Activated CD8-positive, alpha-beta T cell treated with anti-CD3 and anti-CD28 coated beads, Interleukin-2, amount 10 ng/mL, durations not matched to agents 7 days and 5 days (primary cell): Measurements from ENCODE around the gene DNAAF2. TPM values are rescaled to one million over a fixed set of nuclear protein-coding genes. Genes with fewer than 3 reads are reported as not detected.
"Not testable (repeated sequence)": the region's sequence is repeated elsewhere in the genome, so short reads cannot be mapped to it uniquely, and the experiment has no call there.

Experiments used
- ATAC-seq: fragments of 150-1000 bp; cut with Tn5 transposase; one replicate; pipeline ENCODE4 v1.10.0; 2021; ENCODE audit warnings: moderate library complexity
- CTCF ChIA-PET: fragments of 350-600 bp; sonication (Branson Sonifier 250); formaldehyde crosslinking; loops from one replicate; lab custom pipeline; 2021; ENCODE audit warnings: antibody characterized with exemption; lab: Charles Lee
- POLR2A ChIA-PET: fragments of 350-600 bp; sonication (Branson Sonifier 250); formaldehyde crosslinking; loops from one replicate; lab custom pipeline; 2021; ENCODE audit warnings: antibody characterized with exemption; lab: Charles Lee
- DNase-seq: peaks from one replicate; pipeline ENCODE4 v3.0.0-alpha.2; 2020
- H3K27ac Mint-ChIP-seq: one replicate; pipeline ENCODE4 v1.8.0; 2021; ENCODE audit warnings: mild to moderate bottlenecking, mixed read lengths
- H3K27me3 Mint-ChIP-seq: one replicate; pipeline ENCODE4 v1.8.0; 2021; ENCODE audit warnings: low read depth, mixed read lengths
- H3K36me3 Mint-ChIP-seq: one replicate; pipeline ENCODE4 v1.8.0; 2021; ENCODE audit warnings: low read depth, mixed read lengths
- H3K4me1 Mint-ChIP-seq: one replicate; pipeline ENCODE4 v1.8.0; 2021; ENCODE audit warnings: low read depth, mixed read lengths
- H3K4me3 Mint-ChIP-seq: one replicate; pipeline ENCODE4 v1.8.0; 2021; ENCODE audit warnings: mild to moderate bottlenecking, mixed read lengths
- H3K9me3 Mint-ChIP-seq: one replicate; pipeline ENCODE4 v1.8.0; 2022; ENCODE audit warnings: mixed read lengths; ENCODE audit not compliant: insufficient read depth
- total RNA-seq, 2 experiments: library from RNA; stranded (reverse); gene quantifications; one replicate each; pipeline ENCODE4 v1.2.3, GENCODE V29; 2021

The DNAAF2 gene
- total RNA-seq, 2 experiments from 2014 or later: 9.3 to 10.2 TPM

DNA sequence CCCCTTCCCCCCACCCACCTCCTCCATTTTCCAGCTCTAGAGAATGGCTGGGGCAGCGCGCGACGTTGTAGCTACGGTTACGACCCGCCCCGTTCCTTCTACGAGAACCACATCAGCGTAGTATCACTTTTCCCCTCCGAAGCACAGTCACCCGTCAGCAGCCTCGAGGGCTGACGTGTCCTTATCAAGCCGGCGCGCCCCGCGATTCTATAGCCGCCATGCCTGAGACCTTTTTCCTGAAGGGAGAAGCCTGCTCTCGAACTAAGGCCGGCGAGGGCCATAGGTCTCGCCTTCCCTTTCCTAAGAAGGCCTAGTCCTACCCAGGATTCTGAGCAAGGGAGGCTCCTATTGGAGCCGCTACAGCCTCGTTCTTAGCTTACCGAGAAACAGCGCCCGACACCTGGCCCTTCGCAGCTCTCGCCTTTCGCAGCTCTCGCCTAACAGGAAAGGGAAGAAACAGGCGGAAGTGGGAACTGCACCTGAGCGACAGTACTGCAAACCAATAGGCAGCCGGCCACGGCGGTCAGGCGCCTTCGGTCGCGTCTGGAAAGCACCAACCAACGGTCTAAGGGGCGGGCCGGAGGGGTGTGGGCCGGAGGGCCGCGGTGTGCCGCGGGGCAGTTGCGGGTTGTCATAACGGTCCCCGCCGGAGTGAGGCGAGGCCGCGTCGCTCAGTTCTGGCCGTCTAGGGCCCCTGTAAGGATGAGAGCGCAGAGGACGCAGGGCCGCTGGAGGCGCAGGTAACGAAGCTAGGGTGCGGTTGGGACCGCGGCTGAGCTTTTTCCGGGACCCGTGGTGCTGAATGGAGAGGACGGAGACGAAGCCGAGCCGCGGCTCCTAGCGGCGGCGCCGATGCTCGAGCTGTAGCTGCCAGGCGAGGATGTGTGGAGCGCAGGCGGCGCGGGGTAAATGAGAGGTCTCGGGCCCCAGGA is 14.6 kb downstream of the DNAAF2 start, which contains the start of the genes MGAT2 and RPL36AL:
MGAT2 (plus strand) TSS at position 618 of the 932 bp plus-strand sequence. CDS start 470 bp downstream, outside the sequence.
RPL36AL (minus strand) TSS at position 445 of the 932 bp plus-strand sequence. CDS start 1,522 bp downstream, outside the sequence.
- Mint-ChIP-seq H3K4me1 (peaks cover 58% of the 10 kb centered on the region), H3K27me3 (no peaks in the 10 kb centered on the region), H3K4me3 (peak within 1 kb of the TSS; percentile 93), H3K9me3 (no peaks in the 10 kb centered on the region), H3K27ac (peak within 1 kb of the TSS; percentile 96), H3K36me3 (peaks cover 74% of the 10 kb centered on the region)
- ChIA-PET POLR2A (interaction anchor here (0.6 to 5.5 kb wide), 22 partner anchors 8 to 923 kb away, joined by 3 to 73 read pairs (median 6); partner anchors contain the start of genes DMAC2L, DNAAF2, KLHDC2 and L2HGDH), CTCF (interaction anchor here (0.6 to 6.7 kb wide), 23 partner anchors 9 to 381 kb away, joined by 3 to 118 read pairs (median 4); partner anchors contain the start of genes DNAAF2, KLHDC1, KLHDC2 and LRR1)
- ATAC-seq (peak; percentile 91), DNase-seq (peak; percentile 97)

DNA sequence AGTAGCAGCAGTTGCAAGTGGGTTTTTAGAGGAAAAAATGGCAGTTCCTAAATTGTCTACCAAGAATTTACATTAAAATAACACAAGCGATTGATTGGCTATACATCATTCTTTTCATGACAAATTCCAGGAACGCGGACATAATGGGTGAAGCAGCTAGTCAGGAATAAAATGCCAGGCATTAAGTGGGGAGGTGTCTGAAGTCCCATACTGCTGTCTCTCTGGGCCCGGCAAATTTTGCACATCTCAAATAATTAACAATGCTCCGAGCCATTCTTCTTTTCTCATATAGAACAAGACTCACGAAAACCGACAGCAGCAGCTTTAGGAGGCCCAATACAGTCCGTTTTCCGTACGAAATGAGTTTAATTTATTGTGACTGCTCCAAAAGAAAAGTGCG is 15.3 kb downstream of the DNAAF2 start:
- H3K36me3 Mint-ChIP-seq: peaks cover 71% of the 10 kb centered on the region
- POLR2A ChIA-PET: interaction anchor here (0.7 to 5.5 kb wide), 17 partner anchors 9 to 923 kb away, joined by 3 to 73 read pairs (median 8); partner anchors contain the start of genes DMAC2L, DNAAF2, KLHDC2 and L2HGDH
- peak overlapping the region; percentile 93 for H3K4me3 Mint-ChIP-seq
- H3K9me3 Mint-ChIP-seq: no peaks in the 10 kb centered on the region
- H3K4me1 Mint-ChIP-seq: peaks cover 54% of the 10 kb centered on the region
- DNase-seq (no peak), ATAC-seq (no peak)
- peak overlapping the region; percentile 96 for H3K27ac Mint-ChIP-seq
- no peaks in the 10 kb centered on the region for H3K27me3 Mint-ChIP-seq
- CTCF ChIA-PET: interaction anchor here (0.9 to 6.7 kb wide), 17 partner anchors 8 to 243 kb away, joined by 3 to 118 read pairs (median 5); partner anchors contain the start of genes DNAAF2, KLHDC1, LRR1 and NEMF

DNA sequence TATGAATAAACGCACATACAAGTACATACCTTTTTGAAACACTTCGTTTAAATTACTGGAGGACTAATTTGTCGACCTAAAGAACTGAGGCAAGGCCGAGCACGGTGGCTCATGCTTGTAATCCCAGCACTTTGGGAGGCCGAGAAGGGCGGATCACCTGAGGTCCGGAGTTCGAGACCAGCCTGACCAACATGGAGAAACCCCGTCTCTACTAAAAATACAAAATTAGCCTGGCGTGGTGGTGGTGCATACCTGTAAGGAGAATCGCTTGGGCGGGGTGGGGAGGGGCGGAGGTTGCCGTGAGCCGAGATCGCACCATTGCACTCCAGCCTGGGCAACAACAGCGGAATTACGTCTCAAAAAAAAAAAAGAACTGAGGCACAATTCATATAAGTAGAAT is 15.8 kb downstream of the DNAAF2 start:
- Mint-ChIP-seq H3K4me1 (peaks cover 52% of the 10 kb centered on the region), H3K36me3 (peaks cover 70% of the 10 kb centered on the region), H3K27ac (peak overlapping the region; percentile 96), H3K4me3 (peak overlapping the region; percentile 93)
- CTCF ChIA-PET: interaction anchor here (1.3 to 2.3 kb wide), 3 partner anchors 32 to 74 kb away, joined by 3 to 17 read pairs (median 5); partner anchors contain the start of genes KLHDC1 and RPS29
- not testable (repeated sequence) for H3K27me3 Mint-ChIP-seq, DNase-seq, ATAC-seq, H3K9me3 Mint-ChIP-seq
- POLR2A ChIA-PET: interaction anchor here (1.7 to 5.5 kb wide), 6 partner anchors 12 to 149 kb away, joined by 8 to 73 read pairs (median 52); partner anchors contain the start of genes DNAAF2, KLHDC2, LRR1 and RPS29

DNA sequence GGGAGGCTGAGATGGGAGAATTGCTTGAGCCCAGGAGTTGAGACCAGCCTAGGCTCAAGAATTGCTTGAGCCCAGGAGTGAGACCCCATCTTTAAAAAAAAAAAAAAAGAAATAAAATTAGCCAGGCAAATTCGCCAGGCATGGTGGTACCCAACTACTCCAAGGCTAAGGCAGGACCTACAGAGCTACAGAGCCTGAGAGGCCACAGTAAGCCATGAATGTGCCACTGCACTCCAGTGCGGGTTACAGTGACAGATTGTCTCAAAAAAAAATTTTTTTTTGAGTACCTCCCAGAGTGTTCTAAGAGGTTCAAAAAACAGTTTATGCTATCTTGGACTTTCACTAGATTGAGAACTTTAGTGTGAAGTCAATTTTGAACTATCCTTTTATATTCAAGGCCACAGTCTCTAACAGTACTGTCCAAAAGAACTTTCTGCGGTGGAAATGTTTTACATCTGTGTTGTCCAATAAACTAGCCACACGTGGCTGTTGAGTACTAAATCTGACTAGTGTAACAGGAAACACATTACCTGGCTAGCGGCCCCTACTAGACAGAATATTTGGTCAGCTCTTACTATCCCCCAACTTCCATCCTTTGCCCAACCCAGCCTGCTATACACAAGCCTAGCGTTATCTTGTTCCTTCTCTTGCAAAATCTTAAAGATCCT is 17.1 kb downstream of the DNAAF2 start:
- Mint-ChIP-seq H3K4me1 (peaks cover 42% of the 10 kb centered on the region), H3K27me3 (no peaks in the 10 kb centered on the region), H3K36me3 (peaks cover 67% of the 10 kb centered on the region), H3K4me3 (peak overlapping the region; percentile 93), H3K27ac (peak overlapping the region; percentile 44), H3K9me3 (no peaks in the 10 kb centered on the region)
- ATAC-seq (no peak), DNase-seq (no peak)
- ChIA-PET CTCF (no interaction called here), POLR2A (interaction anchor here (0.6 kb wide), 1 partner anchor 106 kb away, joined by 3 read pairs; no protein-coding TSS in a partner anchor)

DNA sequence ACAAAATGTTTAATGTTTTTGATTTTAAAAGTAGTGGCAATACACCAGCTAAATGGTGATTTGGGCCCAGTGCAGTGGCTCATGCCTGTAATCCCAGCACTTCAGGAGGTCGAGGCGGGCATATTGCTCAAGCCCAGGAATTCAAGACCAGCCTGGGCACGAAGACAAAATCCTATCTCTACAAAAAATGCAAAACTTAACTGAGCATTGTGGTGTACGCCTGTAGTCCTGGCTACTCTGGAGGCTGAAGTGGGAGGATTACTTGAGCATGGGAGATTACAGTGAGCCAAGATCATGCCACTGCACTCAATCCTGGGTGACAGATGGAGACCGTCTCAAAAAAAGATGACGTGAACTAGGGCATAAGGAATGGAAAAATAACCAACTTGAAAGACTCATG is 19.3 kb downstream of the DNAAF2 start:
- POLR2A ChIA-PET: no interaction called here
- Mint-ChIP-seq H3K4me1 (peaks cover 38% of the 10 kb centered on the region), H3K27me3 (no peaks in the 10 kb centered on the region), H3K36me3 (peaks cover 61% of the 10 kb centered on the region), H3K9me3 (no peaks in the 10 kb centered on the region), H3K4me3 (no peak overlapping the region), H3K27ac (no peak overlapping the region)
- no peak for DNase-seq
- no peak for ATAC-seq
- CTCF ChIA-PET: interaction anchor here (1.6 kb wide), 1 partner anchor 19 kb away, joined by 4 read pairs; the partner anchor contains the start of gene DNAAF2

DNA sequence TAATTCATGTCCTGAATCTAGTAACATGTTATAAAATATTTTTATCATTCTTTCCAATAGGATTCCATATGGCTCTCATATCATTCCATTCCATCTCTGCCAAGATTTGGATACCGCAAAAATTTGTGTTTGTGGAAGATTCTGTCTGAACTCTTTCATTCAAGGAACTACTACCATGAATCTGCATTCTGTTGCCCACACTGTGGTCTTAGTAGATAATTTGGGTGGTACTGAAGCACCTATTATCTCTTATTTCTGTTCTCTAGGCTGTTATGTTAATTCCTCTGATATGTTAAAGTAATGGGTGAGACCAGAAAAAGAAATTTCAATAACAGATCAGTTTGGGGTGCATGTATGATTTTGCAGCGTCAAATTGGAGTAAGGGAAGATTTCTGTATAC is 20.8 kb downstream of the DNAAF2 start:
- Mint-ChIP-seq H3K4me3 (no peak overlapping the region), H3K4me1 (peaks cover 40% of the 10 kb centered on the region), H3K27ac (peak overlapping the region; percentile 31), H3K36me3 (peaks cover 55% of the 10 kb centered on the region), H3K27me3 (no peaks in the 10 kb centered on the region), H3K9me3 (no peaks in the 10 kb centered on the region)
- ATAC-seq (no peak), DNase-seq (no peak)
- ChIA-PET POLR2A (interaction anchor here (0.6 to 0.8 kb wide), 2 partner anchors 15 to 28 kb away, joined by 3 read pairs; partner anchors contain the start of gene RPS29), CTCF (interaction anchor here (1.6 kb wide), 1 partner anchor 20 kb away, joined by 4 read pairs; the partner anchor contains the start of gene DNAAF2)

DNA sequence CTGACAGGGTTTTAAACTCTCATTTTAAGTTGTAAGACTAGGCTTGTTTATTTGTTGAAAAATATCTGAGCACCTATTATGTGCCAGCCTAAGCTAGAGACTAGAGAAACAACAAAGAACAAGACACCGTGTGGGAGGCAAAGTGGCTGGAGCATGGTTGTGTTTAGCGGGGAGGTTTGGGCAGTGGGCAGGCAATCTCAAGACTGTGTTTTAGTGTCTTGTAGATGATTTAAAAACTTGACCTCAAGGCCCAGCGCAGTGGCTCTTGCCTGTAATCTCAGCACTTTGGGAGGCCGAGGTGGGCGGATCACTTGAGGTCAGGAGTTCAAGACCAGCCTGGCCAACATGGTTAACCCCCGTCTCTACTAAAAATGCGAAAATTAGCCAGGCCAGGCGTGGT is 22.4 kb downstream of the DNAAF2 start:
- peaks cover 51% of the 10 kb centered on the region for H3K36me3 Mint-ChIP-seq
- H3K4me1 Mint-ChIP-seq: peaks cover 31% of the 10 kb centered on the region
- ChIA-PET CTCF (interaction anchor here (0.9 to 2.6 kb wide), 2 partner anchors 8 to 9 kb away, joined by 3 to 10 read pairs; partner anchors contain the start of genes MGAT2 and RPL36AL), POLR2A (no interaction called here)
- no peak for DNase-seq
- ATAC-seq: no peak
- H3K9me3 Mint-ChIP-seq: no peaks in the 10 kb centered on the region
- no peak overlapping the region for H3K4me3 Mint-ChIP-seq
- no peak overlapping the region for H3K27ac Mint-ChIP-seq
- no peaks in the 10 kb centered on the region for H3K27me3 Mint-ChIP-seq

DNA sequence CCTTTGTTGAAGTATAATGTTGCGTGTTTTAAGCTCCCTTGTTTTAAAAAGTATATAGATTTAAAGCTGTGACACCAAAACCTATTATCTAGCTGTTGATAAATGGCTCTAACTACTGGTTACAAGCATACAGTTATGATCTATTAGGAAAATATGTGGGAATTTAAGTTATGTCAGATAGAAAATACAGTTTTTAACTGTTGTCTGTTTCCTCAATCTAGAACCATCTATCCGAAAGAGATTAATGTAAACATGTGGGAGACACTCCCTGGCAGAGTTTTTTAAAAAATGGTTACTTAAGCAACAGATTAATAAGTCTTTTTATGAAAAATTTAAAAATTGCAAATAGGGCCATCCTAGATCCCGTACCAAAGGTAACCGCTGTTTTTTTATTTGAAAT is 22.8 kb downstream of the DNAAF2 start:
- ATAC-seq (no peak), DNase-seq (no peak)
- no peak overlapping the region for H3K27ac Mint-ChIP-seq
- no peaks in the 10 kb centered on the region for H3K27me3 Mint-ChIP-seq
- peaks cover 28% of the 10 kb centered on the region for H3K4me1 Mint-ChIP-seq
- no peak overlapping the region for H3K4me3 Mint-ChIP-seq
- ChIA-PET POLR2A (interaction anchor here (1.4 kb wide), 1 partner anchor 9 kb away, joined by 3 read pairs; no protein-coding TSS in a partner anchor), CTCF (interaction anchor here (0.9 to 2.6 kb wide), 2 partner anchors 8 to 9 kb away, joined by 3 to 10 read pairs; partner anchors contain the start of genes MGAT2 and RPL36AL)
- peaks cover 51% of the 10 kb centered on the region for H3K36me3 Mint-ChIP-seq
- H3K9me3 Mint-ChIP-seq: no peaks in the 10 kb centered on the region

DNA sequence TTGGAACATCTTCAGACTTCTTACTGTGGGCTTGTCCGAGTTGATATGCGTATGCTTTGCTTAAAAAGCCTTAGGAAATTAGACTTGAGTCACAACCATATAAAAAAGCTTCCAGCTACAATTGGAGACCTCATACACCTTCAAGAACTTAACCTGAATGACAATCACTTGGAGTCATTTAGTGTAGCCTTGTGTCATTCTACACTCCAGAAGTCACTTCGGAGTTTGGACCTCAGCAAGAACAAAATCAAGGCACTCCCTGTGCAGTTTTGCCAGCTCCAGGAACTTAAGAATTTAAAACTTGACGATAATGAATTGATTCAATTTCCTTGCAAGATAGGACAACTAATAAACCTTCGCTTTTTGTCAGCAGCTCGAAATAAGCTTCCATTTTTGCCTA is 27.5 kb downstream of the DNAAF2 start:
- ATAC-seq: no peak
- peaks cover 46% of the 10 kb centered on the region for H3K36me3 Mint-ChIP-seq
- ChIA-PET CTCF (interaction anchor here (1.0 kb wide), 1 partner anchor 13 kb away, joined by 3 read pairs; no protein-coding TSS in a partner anchor), POLR2A (interaction anchor here (0.6 to 1.2 kb wide), 4 partner anchors 9 to 161 kb away, joined by 3 to 5 read pairs (median 3); partner anchors contain the start of genes KLHDC2, LRR1, MGAT2 and RPL36AL)
- H3K4me3 Mint-ChIP-seq: no peak overlapping the region
- no peaks in the 10 kb centered on the region for H3K27me3 Mint-ChIP-seq
- H3K27ac Mint-ChIP-seq: no peak overlapping the region
- no peak for DNase-seq
- peaks cover 20% of the 10 kb centered on the region for H3K4me1 Mint-ChIP-seq
- no peaks in the 10 kb centered on the region for H3K9me3 Mint-ChIP-seq

DNA sequence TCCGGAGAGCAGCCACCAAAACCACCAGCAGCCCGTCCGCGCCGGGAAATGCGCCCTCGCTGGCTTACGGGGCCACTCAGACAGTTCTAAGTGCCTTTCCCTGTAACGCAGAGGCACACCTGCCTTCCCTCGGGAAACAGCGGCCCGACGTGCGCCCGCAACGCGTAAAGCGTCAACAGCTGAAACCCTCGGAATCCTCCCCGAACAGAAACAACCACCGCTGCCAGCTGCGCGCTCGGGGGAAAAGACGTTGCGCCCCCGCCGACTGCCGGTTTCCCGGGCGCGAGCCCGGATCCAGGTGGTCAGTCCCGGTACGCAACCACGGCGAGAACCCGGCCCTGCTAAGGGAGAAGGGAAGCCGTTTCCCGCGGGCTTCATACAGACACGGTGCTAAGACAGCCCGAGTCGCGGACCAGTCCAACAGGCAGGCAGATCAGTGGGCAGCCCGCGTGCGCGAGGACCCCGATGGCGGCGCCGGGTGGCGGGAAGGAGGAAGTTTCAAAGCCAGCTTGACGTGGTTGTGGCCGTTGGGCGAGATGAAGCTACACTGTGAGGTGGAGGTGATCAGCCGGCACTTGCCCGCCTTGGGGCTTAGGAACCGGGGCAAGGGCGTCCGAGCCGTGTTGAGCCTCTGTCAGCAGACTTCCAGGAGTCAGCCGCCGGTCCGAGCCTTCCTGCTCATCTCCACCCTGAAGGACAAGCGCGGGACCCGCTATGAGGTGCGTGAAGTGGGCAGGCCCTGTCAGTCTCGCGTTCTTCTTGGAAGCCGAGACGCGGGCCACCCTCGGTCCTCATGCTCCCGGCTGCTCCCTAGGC is 36.4 kb downstream of the DNAAF2 start, which contains the start of gene LRR1:
LRR1 (plus strand) TSS at position 456 of the 816 bp plus-strand sequence; CDS start at position 537, 81 bp downstream.
- DNase-seq (peak; percentile 90), ATAC-seq (peak; percentile 86)
- CTCF ChIA-PET: interaction anchor here (1.1 to 2.9 kb wide), 7 partner anchors 12 to 137 kb away, joined by 3 to 45 read pairs (median 5); partner anchors contain the start of genes KLHDC1, MGAT2, POLE2 and RPL36AL
- Mint-ChIP-seq H3K36me3 (peaks cover 31% of the 10 kb centered on the region), H3K27me3 (no peaks in the 10 kb centered on the region), H3K4me3 (peak within 1 kb of the TSS; percentile 99), H3K27ac (peak within 1 kb of the TSS; percentile 99), H3K4me1 (peaks cover 37% of the 10 kb centered on the region), H3K9me3 (no peaks in the 10 kb centered on the region)
- POLR2A ChIA-PET: interaction anchor here (0.5 to 5.6 kb wide), 16 partner anchors 9 to 373 kb away, joined by 3 to 112 read pairs (median 4); partner anchors contain the start of genes DNAAF2, KLHDC2, MGAT2 and RPL36AL
